ENCODE results near the gene NCLN. TPM values are rescaled to one million over a fixed set of nuclear protein-coding genes. Genes with fewer than 3 reads are reported as not detected.
"Not testable (repeated sequence)": the region's sequence is repeated elsewhere in the genome, so short reads cannot be mapped to it uniquely, and the experiment has no call there.

The NCLN gene
- polyA plus RNA-seq, 5 donors, result 22.1 to 52.4 (median 34.4) TPM

- DNase-seq, result no peak
These were observed 6.6 kb upstream of the NCLN start for GRCh38 chr19:3178973-3179738.

- no peak for DNase-seq
These were observed 5.9 kb upstream of the NCLN start for GRCh38 chr19:3179739-3180293.

GRCh38 chr19:3183721-3184641, 1.7 kb upstream of the NCLN start:
- no peak for DNase-seq

DNA sequence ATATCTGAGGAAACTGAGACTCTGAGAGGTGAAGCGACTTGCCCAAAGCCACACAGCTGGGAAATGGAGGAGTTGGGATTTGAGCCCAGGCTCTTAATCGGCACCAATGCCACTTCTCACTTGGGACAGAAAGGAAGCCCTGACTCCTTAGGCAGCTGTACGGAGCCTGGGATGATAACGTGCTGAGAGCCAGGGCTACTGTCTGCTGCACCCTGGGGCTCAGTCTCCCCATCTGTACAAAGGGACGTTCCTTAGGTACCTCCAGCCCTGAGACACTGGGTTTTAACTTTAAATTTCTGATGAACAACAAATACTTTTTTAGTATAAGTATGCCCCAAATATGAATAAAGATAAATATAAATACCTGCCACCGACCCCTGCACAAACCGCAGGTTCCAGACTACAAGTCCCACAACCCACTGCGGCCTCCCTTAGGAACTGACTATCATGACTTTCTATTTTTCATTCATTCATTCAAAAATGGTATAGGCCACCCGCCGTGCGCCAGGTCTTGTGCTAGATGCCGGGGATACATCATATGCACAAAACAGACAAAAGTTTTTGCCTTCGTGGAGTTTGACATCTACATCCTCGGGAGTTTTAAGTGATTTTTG, 776 bp upstream of the NCLN start:
- no peak for DNase-seq

DNA sequence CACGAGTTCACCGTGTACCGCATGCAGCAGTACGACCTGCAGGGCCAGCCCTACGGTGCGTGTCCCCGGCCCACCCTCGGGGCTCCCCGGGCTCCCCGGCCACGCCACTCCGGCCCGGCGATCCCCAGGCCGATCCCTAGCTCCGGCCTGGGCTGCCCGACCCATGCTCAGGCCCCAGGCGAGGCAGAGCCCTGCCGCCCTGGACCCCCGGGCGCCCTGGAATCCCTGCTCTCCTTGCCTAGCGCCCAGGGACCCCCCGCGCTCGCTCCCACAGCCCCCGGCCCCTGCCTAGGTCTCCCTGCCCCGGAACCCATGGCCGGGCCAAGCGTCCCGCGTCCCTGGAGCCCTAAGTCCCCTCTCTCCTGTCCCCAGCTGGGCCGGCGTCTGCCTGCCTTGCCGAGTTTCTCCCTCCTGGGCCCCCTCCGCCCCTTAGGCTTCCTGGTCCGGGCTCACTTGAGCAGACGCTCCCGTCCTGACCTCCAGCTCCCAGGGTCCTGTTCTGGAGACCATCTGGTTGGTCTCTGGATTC, 494 bp downstream of the NCLN start:
- no peak for DNase-seq

DNA sequence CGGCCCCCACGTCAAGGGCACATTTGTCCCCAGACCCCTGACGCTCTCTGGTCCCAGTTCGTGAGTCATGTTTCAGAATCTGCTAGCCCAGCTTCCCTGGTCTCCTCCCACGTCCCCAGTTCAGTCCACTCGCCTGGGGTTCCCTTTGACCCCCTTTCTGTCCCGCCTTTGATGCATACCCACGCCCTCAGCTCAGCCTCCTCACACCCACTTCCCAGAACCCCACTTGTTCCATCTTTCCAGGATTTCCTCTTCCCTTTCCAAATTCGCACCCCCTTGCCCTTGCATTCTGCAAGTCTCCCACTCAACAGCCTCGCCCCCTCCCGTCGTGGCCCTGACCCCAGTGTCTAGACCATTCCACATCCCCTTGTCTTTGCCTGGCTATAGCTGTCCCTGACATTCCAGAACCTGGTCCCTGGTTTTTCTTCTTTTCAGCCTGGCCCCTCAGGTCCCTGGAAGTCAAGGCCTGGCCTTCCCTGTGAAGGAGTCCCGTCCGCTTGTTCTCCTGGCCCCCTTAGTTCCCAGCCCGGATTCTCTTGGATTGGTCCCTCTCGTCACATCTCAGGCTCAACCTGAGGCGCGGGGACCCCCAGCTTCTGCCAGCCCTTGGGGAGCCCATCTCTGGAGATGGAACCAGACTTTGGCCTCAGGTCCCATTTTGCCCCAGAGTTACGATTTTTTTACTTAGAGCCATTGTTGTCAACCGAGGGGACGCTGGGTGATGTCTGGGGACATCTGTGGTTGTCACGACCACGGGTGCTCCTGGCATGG, 1.3 kb downstream of the NCLN start:
- DNase-seq, result no peak

DNA sequence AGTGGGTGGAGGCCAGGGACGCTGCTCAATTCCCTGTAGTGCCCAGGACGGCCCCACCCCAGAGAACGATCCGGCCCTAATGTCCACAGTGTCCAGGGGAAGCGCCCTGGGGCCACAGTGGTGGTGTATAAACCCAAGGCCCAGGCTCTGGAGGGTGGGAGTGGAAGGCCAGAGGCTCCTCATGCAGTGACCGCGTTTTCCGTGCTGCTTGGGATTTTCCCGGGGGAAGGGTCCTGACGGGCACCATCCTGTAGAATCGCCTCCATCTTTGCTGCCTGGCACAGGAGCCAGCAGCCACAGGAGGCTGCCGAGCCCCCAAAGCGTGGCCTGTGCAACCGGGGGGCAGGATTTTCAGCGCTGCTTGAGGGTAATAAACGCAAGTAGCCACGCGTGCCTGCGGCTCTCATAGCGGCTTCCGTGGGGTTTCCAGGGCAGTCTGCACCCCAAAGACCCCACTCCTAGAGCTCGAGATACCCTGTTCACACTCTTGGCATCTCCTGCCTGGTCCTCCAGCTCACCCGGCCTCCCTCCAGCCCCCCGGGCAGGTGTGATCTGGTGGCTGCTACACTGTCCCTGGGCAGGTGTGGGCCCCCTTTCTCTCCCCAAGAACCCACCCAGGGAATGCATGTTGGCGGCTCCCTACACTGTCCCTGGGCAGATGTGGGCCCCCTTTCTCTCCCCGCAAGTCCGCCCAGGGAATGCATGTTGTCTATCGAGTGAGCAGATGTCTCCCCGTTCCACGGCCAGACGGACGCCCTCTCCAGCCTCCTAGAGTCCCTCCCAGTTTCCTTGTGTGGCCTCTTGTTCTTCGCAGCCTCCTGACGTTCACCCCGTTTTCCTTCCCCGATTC, 2.2 kb downstream of the NCLN start:
- no peak for DNase-seq

DNA sequence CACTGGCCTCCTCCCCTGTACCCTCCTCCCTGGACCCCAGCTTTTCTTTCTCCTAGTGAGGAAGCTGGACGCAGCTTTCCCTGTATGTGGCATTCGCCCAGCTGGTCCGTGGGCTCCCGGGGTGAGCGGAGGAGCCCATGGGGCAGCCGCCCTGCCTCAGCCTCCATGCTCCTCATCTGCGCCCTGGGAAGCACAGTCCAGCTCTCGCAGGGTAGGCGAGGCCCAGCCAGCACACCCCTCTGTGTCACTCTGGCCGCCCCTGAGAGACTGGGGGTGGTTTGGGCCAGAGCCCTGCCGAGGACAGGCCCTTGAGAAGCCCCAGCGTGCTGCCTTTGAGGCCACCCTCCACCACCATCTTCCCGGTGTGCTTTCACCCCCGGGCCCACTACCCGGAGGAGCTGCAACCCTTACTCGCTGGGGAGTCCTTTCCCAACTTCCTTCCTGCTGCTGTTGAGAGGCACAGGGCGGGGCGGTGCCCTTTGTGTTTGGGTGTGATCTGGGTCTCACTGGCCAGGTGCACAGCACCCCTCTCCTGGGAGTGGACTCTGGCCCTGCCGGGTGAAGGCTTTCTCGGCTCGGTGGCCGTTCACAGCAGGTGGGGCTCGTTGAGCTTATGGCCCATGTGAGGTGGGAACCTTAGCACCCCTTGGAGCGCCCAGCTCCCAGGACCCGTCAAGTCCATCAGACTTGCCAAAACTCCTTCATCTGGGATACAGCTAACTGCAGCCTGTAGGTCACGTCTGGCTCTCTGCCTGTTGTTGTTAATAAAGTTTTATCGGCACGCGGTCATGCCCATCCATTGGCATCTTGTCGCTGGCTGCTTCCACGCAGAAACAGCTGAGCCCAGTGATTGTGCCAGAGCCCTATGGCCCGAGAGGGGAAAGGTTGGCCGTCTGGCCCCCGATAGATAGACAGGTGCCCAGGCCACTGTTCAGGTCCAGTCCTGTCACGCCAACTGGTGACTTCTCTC, 3.2 kb downstream of the NCLN start:
- DNase-seq, result no peak

GRCh38 chr19:3189702-3190469, 4.2 kb downstream of the NCLN start:
- no peak for DNase-seq

GRCh38 chr19:3190470-3190770, 4.7 kb downstream of the NCLN start:
- no peak for DNase-seq

DNA sequence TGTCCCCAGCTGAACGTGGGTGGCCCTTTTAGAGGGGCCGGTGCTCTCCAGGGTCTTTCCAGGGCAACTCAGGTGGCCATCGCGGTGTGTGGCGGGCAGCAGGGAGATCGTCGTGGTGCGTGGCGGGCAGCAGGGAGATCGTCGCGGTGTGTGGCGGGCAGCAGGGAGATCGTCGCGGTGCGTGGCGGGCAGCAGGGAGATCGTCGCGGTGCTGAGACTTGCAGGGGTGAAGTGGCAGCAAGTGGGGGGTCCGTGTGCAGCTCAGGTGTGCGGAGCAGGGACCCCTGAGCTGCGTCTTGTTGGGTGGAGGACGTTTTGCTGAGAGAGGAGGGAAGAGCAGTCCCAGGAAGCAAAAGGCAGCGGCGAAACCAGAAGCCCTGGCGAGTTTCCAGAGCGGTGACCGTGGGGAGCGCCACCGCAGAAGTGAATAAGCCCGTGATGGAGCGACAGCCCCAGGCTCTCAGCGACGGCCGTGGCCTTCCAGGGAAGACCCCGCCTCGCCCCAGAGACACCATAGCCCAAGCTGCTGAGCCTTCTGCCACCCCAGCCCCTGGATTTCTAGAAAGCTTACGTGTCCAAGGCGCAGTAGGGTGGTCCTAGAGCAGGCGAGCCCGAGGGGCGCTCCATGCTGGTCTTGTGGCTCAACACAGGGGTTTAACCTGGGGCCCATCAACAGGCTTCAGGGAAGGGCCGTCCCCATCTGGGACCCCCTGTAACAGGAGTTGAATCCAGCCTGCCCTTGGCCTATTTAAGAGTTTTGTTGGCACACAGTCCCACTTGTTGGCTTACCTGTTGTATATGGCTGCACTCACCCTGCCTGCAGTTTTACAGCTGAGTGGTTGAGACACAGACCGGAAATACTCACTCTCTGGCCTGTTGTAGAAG, 5.4 kb downstream of the NCLN start:
- DNase-seq, result no peak

- DNase-seq, result not testable (repeated sequence)
These were observed 6.0 kb downstream of the NCLN start for GRCh38 chr19:3191806-3192104.

GRCh38 chr19:3192228-3192635, 6.5 kb downstream of the NCLN start:
- DNase-seq, result no peak

GRCh38 chr19:3192684-3193083, 7.0 kb downstream of the NCLN start:
- no peak for DNase-seq

DNA sequence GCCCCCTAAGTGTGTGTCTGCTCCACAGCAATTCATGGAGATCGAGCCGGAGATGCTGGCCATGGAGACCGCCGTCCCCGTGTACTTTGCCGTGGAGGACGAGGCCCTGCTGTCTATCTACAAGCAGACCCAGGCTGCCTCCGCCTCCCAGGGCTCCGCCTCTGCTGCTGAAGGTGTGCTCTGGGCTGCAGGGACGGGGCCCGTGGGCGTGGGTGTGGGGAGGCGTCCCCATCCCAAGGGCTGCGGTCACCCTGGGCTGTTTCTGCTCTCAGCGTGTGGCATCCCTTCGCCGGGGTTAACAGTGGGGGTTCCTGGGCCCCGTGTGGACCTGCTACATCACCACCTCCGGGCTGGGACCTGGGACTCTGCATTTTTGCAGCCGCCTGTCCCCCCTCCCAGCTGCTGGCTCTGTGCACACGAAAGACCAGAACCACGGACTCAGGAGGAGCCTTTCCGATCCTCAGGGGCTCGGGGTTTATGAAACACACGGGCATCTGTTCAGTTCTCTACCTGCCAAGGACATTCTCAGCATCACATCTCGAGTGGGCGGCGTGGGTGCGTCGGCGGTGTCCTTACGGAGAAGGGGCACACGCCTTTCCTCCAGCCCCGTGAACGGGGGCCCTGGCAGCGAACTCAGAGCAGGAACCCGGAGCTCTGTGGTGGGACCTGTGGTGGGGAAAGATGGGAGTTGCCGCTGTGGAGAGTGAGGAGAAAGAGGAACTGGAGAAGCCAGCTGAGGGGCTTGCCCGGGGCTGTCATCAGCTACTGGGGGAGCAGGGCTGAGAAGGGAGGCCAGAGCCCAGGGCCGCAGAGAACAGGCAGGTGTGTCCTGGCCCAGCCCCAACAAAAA, 7.8 kb downstream of the NCLN start:
- DNase-seq, result no peak

Measured in right lung (tissue), 5 donors.